ENCODE data around the gene CAND2.

CAND2 gene

GRCh38 chr3:12796171-12797123, at the start of gene CAND2:
Gene CAND2, plus strand, starts transcription at chr3:12796680. Its CDS starts 41 bp downstream, at chr3:12796721.
- TF ChIP-seq CTCF (IDR thresholded peaks at IDR 0.05; ENCODE audit: insufficient read depth, low read depth, low read length, missing control alignments): no peak
- DNase-seq (ENCODE audit: low read depth): no peak
- H3K4me3 ChIP-seq (ENCODE audit: low read depth, low read length): no peak within 1 kb of the TSS; the same call in 1 of the 2 replicates

DNA sequence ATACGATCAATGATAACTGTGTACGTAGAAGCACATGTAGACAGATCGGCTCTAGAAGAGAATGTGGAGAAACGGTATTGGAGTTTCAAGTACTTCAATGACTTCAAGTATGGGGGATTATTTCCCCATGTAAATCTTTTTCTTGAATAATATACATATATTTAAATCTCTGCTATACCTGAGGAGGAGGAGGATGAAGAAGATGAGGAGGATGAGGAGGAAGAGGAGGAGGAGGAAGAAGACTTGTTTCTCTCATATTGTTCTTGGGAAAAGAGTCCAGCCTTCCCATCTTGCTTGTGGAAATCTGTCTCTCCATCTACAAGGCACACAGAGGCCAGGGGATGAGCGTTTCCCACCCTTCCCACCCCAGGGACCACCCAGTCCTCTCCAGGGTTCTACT, 48.0 kb upstream of the CAND2 start:
- H3K4me3 ChIP-seq (ENCODE audit: low read depth, low read length): no peak overlapping the region
- no peak for TF ChIP-seq CTCF (IDR thresholded peaks at IDR 0.05; ENCODE audit: insufficient read depth, low read depth, low read length, missing control alignments)
- DNase-seq (ENCODE audit: low read depth): no peak

DNA sequence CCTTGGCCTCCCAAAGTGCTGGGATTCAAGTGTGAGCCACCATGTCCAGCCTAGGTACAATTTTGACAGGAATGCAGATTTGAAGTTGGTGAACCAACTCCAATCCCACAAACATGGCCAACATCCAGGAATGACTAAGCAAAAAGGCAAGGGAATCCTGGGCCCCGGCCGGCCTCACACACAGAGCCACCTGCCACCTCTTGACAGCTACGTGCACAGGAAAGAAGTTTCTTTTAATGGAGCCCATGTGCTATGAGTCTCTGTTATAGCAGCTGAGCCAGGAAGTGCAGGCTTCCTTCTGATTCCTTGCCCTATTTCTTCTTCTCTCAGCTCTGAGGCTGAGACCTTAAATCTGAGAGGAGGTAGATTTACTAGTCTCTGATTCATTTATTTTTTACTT, 46.3 kb upstream of the CAND2 start:
- no peak for TF ChIP-seq CTCF (IDR thresholded peaks at IDR 0.05; ENCODE audit: insufficient read depth, low read depth, low read length, missing control alignments)
- H3K4me3 ChIP-seq (ENCODE audit: low read depth, low read length): no peak overlapping the region
- peak; percentile 42 for DNase-seq (ENCODE audit: low read depth)

DNA sequence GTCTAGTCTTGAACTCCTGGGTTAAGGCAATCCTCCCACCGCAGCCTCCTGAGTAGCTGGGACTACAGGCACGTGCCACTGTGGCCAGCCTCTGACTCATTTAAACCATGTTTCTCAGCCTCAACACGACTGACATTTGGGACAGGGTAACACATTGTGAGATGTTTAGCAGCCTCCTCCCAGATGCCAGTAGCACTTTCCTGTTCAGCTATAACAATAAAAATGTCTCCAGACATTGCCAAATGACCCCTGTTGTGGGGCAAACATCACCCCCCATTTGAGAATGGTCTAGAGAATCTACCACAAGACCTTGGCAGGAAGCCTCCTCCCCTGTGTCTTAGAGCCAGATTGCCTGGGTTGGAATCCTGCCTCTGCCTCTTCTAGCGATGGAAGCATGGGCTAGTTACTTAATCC, 45.8 kb upstream of the CAND2 start:
- peak; percentile 67 for DNase-seq (ENCODE audit: low read depth)
- TF ChIP-seq CTCF (IDR thresholded peaks at IDR 0.05; ENCODE audit: insufficient read depth, low read depth, low read length, missing control alignments): no peak
- H3K4me3 ChIP-seq (ENCODE audit: low read depth, low read length): no peak overlapping the region

DNA sequence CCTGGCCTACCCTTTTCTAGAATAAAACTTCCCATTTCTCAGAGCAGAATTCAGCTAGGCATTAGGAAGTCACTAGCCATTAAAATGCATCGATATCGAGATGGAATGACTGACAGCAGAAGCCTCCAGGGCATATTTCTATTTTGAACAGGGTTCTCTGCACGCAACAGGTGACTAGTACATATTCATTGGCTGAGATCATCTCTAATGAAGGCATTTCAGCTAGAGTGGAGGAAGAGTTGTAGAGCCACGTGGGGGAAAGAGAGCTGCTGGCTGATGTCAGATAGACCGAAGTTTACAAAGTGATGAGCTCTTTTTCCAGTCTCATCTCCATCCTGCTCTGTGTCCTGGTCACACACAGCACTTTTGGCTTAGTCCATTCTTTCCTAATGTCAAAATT, 44.9 kb upstream of the CAND2 start:
- DNase-seq (ENCODE audit: low read depth): no peak
- no peak overlapping the region for H3K4me3 ChIP-seq (ENCODE audit: low read depth, low read length)

GRCh38 chr3:12752102-12752501, 44.4 kb upstream of the CAND2 start:
- H3K4me3 ChIP-seq (ENCODE audit: low read depth, low read length): no peak overlapping the region

More for the DNA sequence above, 44.9 kb upstream of the CAND2 start:
- no peak for TF ChIP-seq CTCF (IDR thresholded peaks at IDR 0.05; ENCODE audit: insufficient read depth, low read depth, low read length, missing control alignments)

More at GRCh38 chr3:12752102-12752501, 44.4 kb upstream of the CAND2 start:
- no peak for TF ChIP-seq CTCF (IDR thresholded peaks at IDR 0.05; ENCODE audit: insufficient read depth, low read depth, low read length, missing control alignments)
- no peak for DNase-seq (ENCODE audit: low read depth)
